T-helper 1 cell treated with Interleukin-12 subunit alpha and Interleukin-12 subunit beta and Interleukin-4 antibody, amounts not matched to agents 30 μg/mL and 1 μg/mL, for 36 hours (primary cell): ENCODE results near the gene POLR2L.
A peak's percentile ranks its signal among the peaks of the same experiment; 100 is the strongest.

Experiments used
- H3K27ac Mint-ChIP-seq: one replicate; pipeline ENCODE4 v1.8.0; 2021; ENCODE audit warnings: mild to moderate bottlenecking, mixed read lengths
- H3K27me3 Mint-ChIP-seq: one replicate; pipeline ENCODE4 v1.8.0; 2021; ENCODE audit warnings: low read depth, mixed read lengths
- H3K36me3 Mint-ChIP-seq: one replicate; pipeline ENCODE4 v1.8.0; 2021; ENCODE audit warnings: low read depth, mixed read lengths
- H3K4me1 Mint-ChIP-seq: one replicate; pipeline ENCODE4 v1.8.0; 2021; ENCODE audit warnings: low read depth, mixed read lengths
- H3K4me3 Mint-ChIP-seq: one replicate; pipeline ENCODE4 v1.8.0; 2021; ENCODE audit warnings: mild to moderate bottlenecking, moderate library complexity, mixed read lengths
- H3K9me3 Mint-ChIP-seq: one replicate; pipeline ENCODE4 v1.8.0; 2021; ENCODE audit warnings: mixed read lengths

POLR2L gene

GRCh38 chr11:791658-792534 lies 50.4 kb downstream of the POLR2L start:
- Mint-ChIP-seq H3K27ac (no peak overlapping the region), H3K27me3 (no peaks in the 10 kb centered on the region), H3K4me1 (peaks cover 6% of the 10 kb centered on the region), H3K4me3 (no peak overlapping the region), H3K36me3 (peaks cover 4% of the 10 kb centered on the region), H3K9me3 (no peaks in the 10 kb centered on the region)

- peaks cover 3% of the 10 kb centered on the region for H3K36me3 Mint-ChIP-seq
- H3K27ac Mint-ChIP-seq = no peak overlapping the region
- no peak overlapping the region for H3K4me3 Mint-ChIP-seq
- H3K4me1 Mint-ChIP-seq = peaks cover under 1% of the 10 kb centered on the region
- no peaks in the 10 kb centered on the region for H3K9me3 Mint-ChIP-seq
- no peaks in the 10 kb centered on the region for H3K27me3 Mint-ChIP-seq
These were observed 51.4 kb downstream of the POLR2L start for GRCh38 chr11:790721-791564.

GRCh38 chr11:789943-790342 lies 52.4 kb downstream of the POLR2L start, which contains the start of gene CEND1:
Gene CEND1, minus strand, starts transcription at chr11:790090. Its CDS starts 1,514 bp downstream, at chr11:788576.
- no peaks in the 10 kb centered on the region for H3K27me3 Mint-ChIP-seq
- H3K27ac Mint-ChIP-seq = no peak within 1 kb of the TSS
- no peaks in the 10 kb centered on the region for H3K4me1 Mint-ChIP-seq
- H3K36me3 Mint-ChIP-seq = peaks cover 3% of the 10 kb centered on the region
- H3K4me3 Mint-ChIP-seq = peak within 1 kb of the TSS; percentile 21
- no peaks in the 10 kb centered on the region for H3K9me3 Mint-ChIP-seq
